Caki2 (cell line): ENCODE results near the gene MIER2. TPM values are rescaled to one million over a fixed set of nuclear protein-coding genes. Genes with fewer than 3 reads are reported as not detected.

ENCODE experiments used
- DNase-seq: peaks from one replicate; pipeline ENCODE4 v3.0.0-alpha.2; 2015; ENCODE audit warnings: low read depth
- in situ Hi-C: cut with HindIII; loops from 2 replicates; pipeline ENCODE4 v1.10.0; 2016; ENCODE audit warnings: low sequenced_read_pairs, low pct_unique_long_range_greater_than_20kb, mixed read lengths
- total RNA-seq: library from RNA; depleted of rRNA; stranded (reverse); fragments of >200 nt; shearing (Covaris generic); gene quantifications from 2 replicates; pipeline ENCODE4 v1.2.3, GENCODE V29; 2014; ENCODE audit warnings: low replicate concordance

MIER2 gene
- total RNA-seq, 1 experiment from 2014 or later = 9.4 TPM

DNA sequence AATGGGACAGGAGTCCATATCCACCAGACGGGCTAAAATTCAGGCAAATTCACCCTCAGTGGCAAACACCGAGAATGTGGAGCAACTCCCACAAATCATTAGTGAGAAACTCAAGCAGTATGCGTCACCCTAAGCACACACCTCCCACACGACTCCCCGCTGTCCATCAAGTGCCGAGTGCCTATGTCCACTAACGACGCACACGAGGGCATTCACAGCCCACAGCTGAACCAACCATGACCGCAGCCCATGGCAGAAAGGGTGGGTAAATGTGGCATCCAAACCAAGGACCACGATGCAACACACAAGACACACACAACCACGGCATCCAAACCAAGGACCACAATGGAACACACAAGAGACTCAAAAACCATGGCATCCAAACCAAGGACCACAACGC, 22.0 kb downstream of the MIER2 start:
- in situ Hi-C loops = no loop called here
- no peak for DNase-seq

DNA sequence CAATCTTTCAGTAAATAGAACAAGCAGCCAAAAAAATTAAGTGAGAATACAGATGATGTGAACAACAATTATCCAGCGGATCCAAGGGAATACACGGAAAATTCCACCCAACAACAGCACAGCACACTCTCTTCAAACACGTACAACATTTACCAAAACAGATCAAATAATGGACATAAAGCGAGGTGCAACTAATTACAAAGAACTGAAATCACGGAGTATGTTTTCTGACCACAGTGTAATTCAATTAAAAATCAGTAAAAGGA, 26.2 kb downstream of the MIER2 start:
- in situ Hi-C loops = no loop called here
- DNase-seq = no peak

DNA sequence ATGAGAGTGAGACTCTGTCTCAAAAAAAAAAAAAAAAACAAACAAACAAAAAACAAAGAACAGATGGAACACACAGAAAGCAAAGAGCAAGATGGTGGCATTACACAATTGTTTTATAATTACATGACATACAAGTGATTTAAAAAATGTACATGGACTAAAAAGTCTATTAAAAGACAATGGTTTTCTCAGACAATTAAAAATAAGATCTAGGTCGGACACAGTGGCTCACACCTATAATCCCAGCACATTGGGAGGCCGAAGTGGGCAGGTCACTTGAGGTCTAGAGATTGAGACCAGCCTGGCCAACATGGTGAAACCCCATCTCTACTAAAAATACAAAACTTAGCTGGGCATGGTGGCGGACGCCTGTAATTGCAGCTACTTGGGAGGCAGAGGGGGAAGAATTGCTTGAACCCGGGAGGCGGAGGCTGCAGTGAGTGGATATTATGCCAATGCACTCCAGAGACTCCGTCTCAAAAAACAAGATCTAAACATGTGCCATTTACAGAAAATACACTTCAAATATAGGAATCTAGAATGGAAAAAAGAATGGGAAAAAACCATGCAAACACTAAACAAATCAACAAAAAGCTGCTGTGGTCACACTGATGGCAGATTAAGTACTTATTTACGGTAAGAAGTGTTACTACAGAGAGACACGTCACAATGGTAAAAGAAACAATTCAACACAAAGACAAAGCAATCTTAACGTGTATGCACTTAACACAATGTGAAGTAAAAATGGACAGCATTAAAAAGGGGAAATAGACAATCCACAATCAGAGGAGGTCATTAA, 26.7 kb downstream of the MIER2 start:
- no peak for DNase-seq
- in situ Hi-C loops = no loop called here

DNA sequence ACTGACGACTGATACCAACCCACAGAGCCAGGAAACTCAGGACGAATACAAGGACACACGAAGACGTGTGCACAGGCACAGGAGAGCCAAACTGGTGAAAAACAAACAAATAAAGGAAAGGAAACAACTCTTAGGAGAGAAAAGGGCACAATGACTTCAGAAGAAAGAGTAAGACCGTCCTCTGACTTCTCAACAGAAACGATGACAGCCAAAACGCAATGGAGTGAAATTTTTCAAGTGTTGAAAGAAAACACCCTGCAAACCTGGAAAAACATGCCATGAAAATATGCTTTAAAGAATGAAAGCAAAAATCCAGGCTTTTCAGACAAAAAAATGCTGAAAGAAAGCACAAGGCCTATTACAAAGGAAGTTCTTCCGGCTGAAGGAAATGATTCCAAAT, 28.8 kb downstream of the MIER2 start:
- in situ Hi-C loops = no loop called here
- no peak for DNase-seq

DNA sequence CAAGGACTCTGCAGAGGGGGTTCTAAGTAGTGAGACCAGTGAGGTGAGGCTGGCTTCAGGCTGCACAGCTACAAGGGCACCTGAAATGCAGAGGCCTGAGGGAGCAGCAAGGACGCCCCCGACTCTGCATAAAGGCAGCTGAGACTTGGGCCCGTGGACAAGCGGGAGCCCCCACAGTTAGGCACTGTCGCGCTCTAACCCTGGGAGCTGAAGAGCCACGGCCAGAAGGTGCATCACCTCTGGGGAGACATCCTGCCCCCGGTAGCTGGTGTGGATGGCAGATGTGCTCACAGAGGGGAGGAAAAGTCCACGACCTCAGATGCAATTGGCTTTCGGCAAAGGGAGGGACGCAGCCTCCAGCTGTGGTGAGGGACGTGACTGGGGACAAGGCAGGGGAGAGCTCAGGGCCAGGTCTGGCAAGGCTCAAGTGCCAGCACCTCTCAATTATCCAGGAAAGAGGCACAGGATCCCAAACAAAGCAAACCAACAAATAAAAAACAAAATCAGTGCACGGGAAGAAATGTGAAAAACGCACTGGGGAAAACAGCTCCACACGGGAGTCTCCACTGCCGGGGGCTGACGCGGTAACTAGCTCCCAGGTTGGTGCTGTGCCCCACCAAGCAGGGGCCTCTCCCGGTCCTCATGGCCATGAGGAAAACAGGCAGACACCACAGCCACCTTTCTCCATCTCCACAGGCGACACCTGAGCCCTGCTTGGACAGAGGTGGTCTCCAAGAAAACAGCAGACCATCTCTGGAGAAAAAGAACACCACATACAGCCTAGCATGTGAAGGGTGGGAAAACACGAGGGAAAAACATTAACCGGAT, 30.4 kb downstream of the MIER2 start:
- in situ Hi-C loops = no loop called here
- DNase-seq = no peak

DNA sequence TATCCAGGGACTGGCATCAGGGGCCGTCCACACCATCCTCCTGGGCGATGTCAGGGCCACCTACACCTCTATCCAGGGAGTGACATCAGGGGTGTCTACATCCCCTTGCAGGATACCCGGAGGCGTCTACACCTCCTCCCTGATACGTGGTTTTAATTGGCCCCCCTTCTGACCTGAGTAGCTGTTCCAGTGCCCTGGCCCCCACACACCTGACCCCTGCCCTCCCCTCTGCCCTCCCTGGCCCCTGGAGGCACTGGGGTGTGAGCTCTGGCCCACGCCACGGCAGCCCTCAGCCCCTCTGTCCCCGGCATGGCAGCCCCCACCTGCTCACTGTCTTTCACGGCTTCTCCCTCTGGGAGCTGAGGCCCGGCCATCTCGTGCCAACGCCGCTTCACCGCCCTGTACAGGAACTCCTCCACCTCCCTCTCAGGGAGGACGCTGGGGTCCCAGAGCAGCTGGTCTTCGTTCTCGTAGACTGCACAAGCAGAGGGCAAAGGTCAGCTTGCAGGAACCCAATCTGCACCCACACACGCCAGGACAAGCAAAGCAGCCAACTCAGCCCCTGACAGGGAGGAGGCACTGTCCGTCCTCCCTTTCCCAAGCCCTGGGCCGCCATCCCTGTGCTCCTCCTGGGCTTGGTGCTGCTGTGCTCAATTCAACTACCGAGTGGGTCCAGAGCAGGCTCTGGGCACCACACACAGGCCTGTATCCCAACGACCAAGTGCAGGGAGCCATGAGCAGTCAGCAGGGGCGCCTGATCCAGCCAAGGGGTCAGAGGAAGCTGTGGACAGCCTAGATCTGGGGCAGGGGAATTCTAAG, 31.2 kb downstream of the MIER2 start:
- no peak for DNase-seq
- in situ Hi-C loops = no loop called here

DNA sequence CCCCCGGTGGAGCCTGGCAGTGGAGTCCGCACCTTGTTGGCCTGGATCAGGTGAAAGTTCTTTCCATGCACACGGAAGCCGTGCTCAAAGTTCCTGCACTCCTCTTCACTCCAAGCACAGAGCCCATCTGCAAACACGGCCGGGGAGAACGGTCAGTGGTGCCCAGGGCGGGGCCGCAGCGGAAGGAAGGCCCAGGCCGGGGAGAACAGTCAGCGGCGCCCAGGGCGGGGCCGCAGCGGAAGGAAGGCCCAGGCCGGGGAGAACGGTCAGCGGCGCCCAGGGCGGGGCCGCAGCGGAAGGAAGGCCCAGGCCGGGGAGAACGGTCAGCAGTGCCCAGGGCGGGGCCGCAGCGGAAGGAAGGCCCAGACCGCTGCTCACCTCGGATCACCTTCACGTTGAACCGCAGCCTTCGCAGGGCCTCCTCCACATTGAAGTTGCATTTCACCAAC, 32.8 kb downstream of the MIER2 start:
- in situ Hi-C loops = no loop called here
- no peak for DNase-seq

DNA sequence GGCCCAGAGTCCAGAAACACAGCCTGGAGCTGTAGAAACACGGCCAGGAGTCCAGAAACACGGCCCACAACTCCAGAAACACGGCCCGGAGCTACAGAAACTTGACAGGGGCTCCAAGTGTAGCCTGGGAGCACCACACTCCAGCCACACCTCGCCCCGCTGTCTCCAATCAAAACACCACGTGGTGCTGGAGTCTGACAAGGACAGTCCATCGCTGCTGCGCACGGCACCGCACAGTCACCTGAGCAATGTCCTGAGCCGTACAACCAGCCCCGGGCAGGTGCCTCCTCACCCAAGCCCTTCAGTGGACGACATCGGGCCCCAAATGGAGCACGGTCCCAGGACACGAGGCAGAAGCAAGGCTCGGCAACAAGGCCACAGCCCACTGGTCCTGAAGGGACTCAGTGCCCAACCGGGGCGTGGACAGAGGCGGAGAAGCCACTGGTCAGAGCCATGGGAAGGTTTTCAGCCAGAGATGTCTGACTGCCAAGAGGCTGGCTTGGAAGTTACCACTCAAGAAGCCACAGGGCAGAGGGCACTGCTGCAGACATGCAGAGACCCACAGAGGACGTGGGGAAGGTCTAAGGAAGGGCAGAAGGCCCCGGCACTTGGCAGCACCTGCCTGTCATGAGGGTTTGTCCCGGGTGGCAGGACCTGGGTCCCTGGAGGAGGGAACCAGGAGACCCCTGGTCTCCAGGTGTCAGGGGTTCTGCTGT, 33.7 kb downstream of the MIER2 start:
- no peak for DNase-seq
- in situ Hi-C loops = no loop called here

DNA sequence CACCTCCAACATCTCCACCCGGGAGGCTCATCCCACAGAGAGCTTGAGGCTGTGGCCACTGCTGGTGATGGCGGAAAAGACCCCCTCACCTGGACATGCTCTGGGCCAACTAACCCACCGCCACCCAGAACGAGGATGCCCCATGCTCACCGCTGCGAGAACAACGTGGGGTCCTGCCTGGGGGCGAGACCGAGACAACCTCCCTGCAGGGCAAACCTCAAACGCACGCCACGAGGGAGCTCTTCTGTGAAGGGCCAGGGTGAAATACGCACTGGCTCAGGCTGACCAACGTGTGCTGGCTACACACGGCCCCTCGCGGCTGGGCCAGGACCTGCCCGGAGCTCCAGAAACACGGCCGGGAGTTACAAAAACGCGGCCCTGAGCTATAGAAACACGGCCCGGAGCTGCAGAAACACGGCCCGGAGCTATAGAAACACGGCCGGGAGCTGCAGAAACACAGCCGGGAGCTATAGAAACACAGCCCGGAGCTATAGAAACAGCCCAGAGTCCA, 34.4 kb downstream of the MIER2 start:
- no peak for DNase-seq
- in situ Hi-C loops = no loop called here

DNA sequence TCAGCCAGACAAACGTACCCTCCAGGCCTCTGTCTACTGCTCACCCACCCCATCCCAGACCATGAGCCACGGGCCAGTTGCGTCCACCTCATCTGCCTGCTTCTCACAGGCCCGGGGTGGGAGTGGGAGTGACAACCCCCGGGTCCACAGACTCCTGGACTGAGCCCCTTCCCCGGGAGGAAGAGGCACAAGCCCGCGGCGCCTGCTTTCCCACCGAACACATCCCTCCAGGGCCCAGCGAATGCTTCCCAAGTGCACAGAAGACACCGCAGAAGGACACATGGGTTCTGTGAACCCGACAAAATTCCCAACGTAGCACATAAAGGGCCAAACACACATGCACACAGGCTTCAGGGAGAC, 35.4 kb downstream of the MIER2 start:
- in situ Hi-C loops = no loop called here
- DNase-seq = no peak

DNA sequence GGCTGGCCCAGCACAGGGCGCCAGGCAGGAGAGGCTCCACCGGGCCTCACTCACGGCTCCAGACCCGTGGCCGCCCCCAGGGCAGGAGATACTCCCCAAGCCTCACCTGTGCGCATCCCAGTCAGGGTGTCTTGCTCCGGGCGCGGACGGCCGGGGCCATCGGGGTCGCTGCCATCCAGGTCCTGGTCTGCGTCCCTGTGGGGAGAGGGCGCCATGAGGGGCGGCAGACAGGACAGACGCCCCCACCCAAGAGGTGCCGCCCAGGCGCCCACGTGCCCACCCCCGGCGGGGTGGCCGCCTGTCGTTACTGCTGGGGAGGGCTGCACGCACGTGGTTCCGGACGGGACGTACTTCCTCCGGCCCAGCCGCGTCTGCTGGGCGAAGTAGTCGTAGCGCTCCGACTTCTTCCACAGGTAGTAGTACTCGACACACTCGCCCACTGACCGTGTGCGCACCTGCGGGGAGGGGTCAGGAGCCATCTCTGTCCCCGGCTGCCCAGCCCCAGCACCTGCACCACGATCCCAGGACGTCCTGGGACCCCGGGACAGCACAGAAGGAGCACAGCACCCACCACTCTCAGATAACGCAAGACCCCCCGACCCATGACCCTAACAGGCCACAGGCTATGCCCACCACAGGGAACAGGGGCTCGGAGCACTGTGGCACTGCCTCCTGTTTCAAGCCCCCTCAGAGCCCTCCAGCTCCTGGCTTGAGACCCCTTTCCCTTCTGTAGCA, 36.0 kb downstream of the MIER2 start:
- no peak for DNase-seq
- in situ Hi-C loops = no loop called here

DNA sequence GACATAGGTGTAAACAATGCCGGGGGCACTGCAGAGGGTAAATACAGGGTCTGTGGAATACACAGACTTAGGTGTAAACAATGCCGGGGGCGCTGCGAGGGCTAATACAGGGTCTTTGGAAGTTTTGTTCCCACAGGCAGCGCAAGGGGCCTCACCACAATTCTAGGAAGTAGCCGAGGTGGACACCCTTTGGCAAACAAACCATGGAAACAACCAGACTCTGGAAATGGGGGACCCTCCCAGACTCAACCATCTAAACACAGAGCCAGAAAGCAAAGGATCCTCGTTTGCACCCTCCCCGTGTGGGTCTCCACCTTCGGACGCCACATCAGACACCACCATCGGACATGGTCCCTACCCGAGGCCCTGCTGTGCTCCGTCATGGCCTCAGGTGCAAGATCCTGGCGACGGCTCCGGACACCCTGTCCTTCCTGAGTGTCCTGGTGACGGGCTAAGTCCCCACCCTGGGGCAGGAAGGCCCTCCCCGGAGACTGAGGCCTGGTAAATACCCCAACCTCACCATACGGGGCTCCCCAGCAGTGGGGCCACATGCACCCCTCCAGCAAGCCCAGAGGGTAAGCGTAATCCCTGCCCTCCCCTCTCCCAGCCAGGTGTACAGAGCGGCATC, 36.7 kb downstream of the MIER2 start:
- no peak for DNase-seq
- in situ Hi-C loops = no loop called here

DNA sequence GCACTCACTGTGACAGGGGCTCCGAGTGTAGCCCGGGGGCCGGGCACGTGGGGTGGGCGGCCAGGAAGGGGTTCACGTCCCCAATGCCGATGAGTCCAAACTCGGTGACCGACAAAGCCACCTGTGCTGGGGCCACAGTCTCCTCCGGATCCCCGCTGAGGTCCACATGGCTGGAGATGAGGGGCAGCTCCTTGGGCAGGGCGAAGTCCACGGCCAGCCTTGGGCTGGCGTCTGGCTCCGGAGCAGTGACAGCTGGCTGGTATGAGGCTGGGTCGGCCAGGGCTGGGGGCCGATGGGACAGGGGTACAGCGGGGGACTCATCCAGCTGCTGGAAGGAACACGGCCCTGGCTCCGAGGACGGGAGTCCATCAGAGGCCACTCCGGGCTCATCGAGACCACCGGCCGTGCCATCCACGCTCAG, 37.5 kb downstream of the MIER2 start:
- in situ Hi-C loops = no loop called here
- no peak for DNase-seq

DNA sequence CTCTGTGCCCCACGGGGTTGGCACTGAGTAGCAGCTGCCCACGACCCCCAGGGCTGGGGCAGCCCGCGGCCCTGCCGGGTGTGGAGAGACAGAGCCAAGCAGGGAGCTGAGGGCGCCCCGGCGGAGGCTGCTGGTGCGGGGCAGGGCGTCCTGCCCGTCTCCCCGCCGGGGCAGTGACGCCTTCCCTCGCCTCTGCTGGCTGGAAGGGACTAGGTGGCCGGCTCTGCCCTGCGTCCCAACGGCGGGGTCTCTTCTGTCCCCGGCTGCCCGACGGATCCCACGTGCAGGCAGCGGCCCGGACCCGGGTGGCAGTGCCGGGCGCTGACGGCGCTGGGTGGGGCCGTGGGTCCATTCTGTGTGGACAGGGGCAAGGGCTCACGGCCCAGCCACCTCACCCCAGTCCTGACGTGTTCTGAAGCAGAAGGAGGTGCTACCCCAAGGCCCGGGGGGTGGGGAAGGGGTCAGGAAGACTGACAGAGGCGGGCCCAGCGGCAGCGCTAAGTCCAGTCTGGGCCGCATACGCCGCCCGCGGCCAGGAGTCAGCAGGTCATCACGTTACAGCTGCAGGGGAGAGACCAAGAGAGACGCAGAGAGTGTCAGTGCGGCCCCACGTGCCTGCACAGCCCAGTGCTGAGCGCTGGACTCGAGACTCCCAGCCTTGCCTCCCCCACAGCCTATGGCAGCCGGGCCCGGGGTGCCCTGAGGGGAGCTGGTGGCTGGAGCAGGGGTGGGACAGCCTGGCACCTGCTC, 38.3 kb downstream of the MIER2 start:
- in situ Hi-C loops = no loop called here
- DNase-seq = no peak

DNA sequence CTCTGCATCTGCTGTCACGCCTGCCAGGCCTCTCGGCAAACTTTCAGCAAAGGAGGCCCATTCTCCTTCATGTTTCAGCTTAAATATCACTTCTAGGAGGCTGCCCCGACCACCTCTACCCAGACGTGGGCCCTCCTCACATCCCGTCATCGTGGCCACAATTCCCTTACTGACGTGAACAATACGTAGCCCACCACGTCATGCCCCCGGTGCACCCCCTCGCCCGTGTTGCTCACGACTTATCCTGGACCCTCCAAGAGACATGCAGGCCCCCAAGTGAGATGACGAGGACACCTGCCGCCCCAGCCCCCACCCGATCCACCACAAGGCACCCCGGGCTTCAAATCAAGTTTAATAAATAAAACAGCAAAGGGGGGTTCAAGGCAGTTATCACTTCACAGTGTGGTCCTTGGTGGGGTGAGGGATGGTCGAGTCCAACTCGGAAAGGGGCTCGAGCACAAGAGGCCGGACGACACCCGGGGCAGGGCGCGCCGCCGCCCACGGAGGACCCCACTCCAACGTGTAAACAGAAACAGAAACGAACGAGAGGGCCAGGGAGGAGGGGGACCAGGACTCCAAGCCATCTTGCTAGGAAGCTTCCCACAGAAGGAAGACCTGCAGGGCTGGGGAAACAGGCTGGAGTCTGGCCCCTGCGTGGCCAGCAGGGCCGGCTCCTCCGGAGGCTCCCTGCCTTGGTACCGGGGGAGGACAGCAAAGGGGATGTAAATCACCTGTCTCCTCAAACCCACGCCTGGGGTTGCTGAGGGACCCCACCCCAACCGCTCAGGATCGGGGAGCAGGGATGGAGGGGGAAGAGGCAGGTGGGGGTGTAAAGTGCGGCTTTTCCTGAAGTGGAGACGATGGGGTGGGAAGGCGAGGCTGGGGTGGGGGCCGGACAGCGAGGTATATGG, 39.1 kb downstream of the MIER2 start:
- in situ Hi-C loops = no loop called here
- DNase-seq = no peak
